Transverse colon (tissue), 3 donors: ENCODE data around the gene SEZ6.

Source experiments
- POLR2A ChIP-seq: fragments of 450-650 bp; IDR thresholded peaks from one replicate; pipeline ENCODE4 v1.6.1; 2016; ENCODE audit warnings: antibody characterized with exemption, mild to moderate bottlenecking, moderate library complexity
- TF ChIP-seq, protein P1 (sequence below), 5 experiments: fragments of 200-600 bp in 3 of 5; fragments of 450-650 bp in 2 of 5; sonication (generic) in 3 of 5; IDR thresholded peaks; 1 replicate in 2 of 5; 2 replicates in 3 of 5; pipeline ENCODE4 v1.5.1; 2016 to 2017; ENCODE audit warnings: antibody characterized with exemption in 5 of 5, inconsistent platforms in 3 of 5, mild to moderate bottlenecking in 2 of 5, moderate library complexity in 1 of 5

DNA sequence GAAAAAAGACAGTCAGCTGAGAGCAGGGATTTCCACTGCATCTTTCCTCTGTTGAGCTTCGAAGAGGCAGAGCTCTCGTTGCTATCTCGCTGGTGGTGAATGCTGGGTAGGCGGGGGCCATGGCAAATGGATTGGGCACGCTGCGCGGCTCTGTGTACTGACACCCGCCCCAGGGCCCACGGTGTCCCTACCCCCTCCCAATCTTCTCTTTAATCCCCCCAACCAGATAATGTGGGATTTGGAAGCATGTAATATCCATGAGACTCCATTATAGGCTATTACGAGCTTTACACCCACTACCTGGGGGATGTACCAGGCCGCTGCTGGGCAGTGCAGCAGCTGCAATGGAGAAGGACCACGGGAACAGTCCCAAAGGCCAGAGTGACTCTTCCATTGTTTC is 45.4 kb upstream of the SEZ6 start:
- TF ChIP-seq, protein P1, sequence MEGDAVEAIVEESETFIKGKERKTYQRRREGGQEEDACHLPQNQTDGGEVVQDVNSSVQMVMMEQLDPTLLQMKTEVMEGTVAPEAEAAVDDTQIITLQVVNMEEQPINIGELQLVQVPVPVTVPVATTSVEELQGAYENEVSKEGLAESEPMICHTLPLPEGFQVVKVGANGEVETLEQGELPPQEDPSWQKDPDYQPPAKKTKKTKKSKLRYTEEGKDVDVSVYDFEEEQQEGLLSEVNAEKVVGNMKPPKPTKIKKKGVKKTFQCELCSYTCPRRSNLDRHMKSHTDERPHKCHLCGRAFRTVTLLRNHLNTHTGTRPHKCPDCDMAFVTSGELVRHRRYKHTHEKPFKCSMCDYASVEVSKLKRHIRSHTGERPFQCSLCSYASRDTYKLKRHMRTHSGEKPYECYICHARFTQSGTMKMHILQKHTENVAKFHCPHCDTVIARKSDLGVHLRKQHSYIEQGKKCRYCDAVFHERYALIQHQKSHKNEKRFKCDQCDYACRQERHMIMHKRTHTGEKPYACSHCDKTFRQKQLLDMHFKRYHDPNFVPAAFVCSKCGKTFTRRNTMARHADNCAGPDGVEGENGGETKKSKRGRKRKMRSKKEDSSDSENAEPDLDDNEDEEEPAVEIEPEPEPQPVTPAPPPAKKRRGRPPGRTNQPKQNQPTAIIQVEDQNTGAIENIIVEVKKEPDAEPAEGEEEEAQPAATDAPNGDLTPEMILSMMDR (IDR thresholded peaks at IDR 0.05): no peak
- no peak for TF ChIP-seq POLR2A
